GM23338 (cell line): ENCODE results near the gene PDCD4. TPM values are rescaled to one million over a fixed set of nuclear protein-coding genes. Genes with fewer than 3 reads are reported as not detected.

Experiments
- ATAC-seq: fragments of 200-7000 bp; cut with Tn5 transposase; 3 replicates; pipeline ENCODE4 v1.9.1; 2020
- DNase-seq: peaks from one replicate; pipeline ENCODE4 v3.0.0-alpha.2; 2015; ENCODE audit warnings: low spot score
- H2AFZ ChIP-seq: fragments of 200-600 bp; sonication (generic); 2 replicates; pipeline ENCODE4 v1.8.0; 2016; ENCODE audit warnings: antibody characterized with exemption, mild to moderate bottlenecking, moderate library complexity
- H3F3A ChIP-seq: fragments of 200-600 bp; sonication (generic); replicated peaks from 2 replicates; pipeline ENCODE4 v1.8.0; 2017; ENCODE audit warnings: antibody characterized with exemption, mixed run types, low read depth
- H3K27ac ChIP-seq: fragments of 200-600 bp; sonication (generic); 2 replicates; pipeline ENCODE4 v1.6.1; 2016; ENCODE audit warnings: low read depth
- H3K27me3 ChIP-seq: fragments of 200-600 bp; sonication (generic); 2 replicates; pipeline ENCODE4 v1.8.0; 2016; ENCODE audit warnings: mild to moderate bottlenecking, mixed run types, moderate library complexity; ENCODE audit not compliant: insufficient read depth
- H3K36me3 ChIP-seq: fragments of 200-600 bp; sonication (generic); 2 replicates; pipeline ENCODE4 v1.8.0; 2016; ENCODE audit warnings: mild to moderate bottlenecking; ENCODE audit not compliant: insufficient read depth
- H3K4me1 ChIP-seq: fragments of 200-600 bp; sonication (generic); 2 replicates; pipeline ENCODE4 v1.8.0; 2016; ENCODE audit warnings: mild to moderate bottlenecking, moderate library complexity; ENCODE audit not compliant: insufficient read depth
- H3K4me2 ChIP-seq: fragments of 200-600 bp; sonication (generic); 2 replicates; pipeline ENCODE4 v1.7.1; 2017; ENCODE audit warnings: mixed run types
- H3K4me3 ChIP-seq: fragments of 200-600 bp; sonication (generic); 2 replicates; pipeline ENCODE4 v1.6.1; 2016; ENCODE audit warnings: mixed run types
- H3K79me2 ChIP-seq: fragments of 200-600 bp; sonication (generic); replicated peaks from 2 replicates; pipeline ENCODE4 v1.8.0; 2017; ENCODE audit warnings: mild to moderate bottlenecking; ENCODE audit not compliant: insufficient read depth
- H3K9me2 ChIP-seq: fragments of 200-600 bp; sonication (generic); 2 replicates; pipeline ENCODE4 v1.8.0; 2017; ENCODE audit not compliant: insufficient read depth
- H4K20me1 ChIP-seq: fragments of 200-600 bp; sonication (generic); replicated peaks from 2 replicates; pipeline ENCODE4 v1.8.0; 2017; ENCODE audit warnings: mild to moderate bottlenecking; ENCODE audit not compliant: insufficient read depth
- H3K27ac Mint-ChIP-seq: 2 replicates; pipeline ENCODE4 v1.8.0; 2020; ENCODE audit warnings: inconsistent platforms, mild to moderate bottlenecking, moderate library complexity, mixed read lengths
- H3K27me3 Mint-ChIP-seq: 3 replicates; pipeline ENCODE4 v1.8.0; 2022; ENCODE audit warnings: low read depth, mild to moderate bottlenecking, moderate library complexity, mixed read lengths, inconsistent platforms; ENCODE audit not compliant: insufficient read depth, poor library complexity
- H3K36me3 Mint-ChIP-seq: 3 replicates; pipeline ENCODE4 v1.8.0; 2021; ENCODE audit warnings: low read depth, mild to moderate bottlenecking, inconsistent platforms, moderate library complexity, mixed read lengths
- H3K4me1 Mint-ChIP-seq: 3 replicates; pipeline ENCODE4 v1.8.0; 2020; ENCODE audit warnings: mild to moderate bottlenecking, inconsistent platforms, mixed read lengths
- H3K4me3 Mint-ChIP-seq: 3 replicates; pipeline ENCODE4 v1.8.0; 2021; ENCODE audit warnings: moderate library complexity, mild to moderate bottlenecking, inconsistent platforms, mixed read lengths
- H3K9me3 Mint-ChIP-seq: 3 replicates; pipeline ENCODE4 v1.8.0; 2020; ENCODE audit warnings: moderate library complexity, mild to moderate bottlenecking, inconsistent platforms, mixed read lengths
- CREB1 ChIP-seq: fragments of 250-450 bp; sonication (Bioruptor Pico); IDR thresholded peaks from 2 replicates; pipeline ENCODE4 v1.5.0; 2020; ENCODE audit warnings: low read depth, mild to moderate bottlenecking, moderate library complexity
- CTCF ChIP-seq, 2 experiments: fragments of 200-600 bp in 1 of 2; sonication (generic) in 1 of 2; conservative IDR thresholded peaks; 2 replicates each; pipeline versions ENCODE4 v1.5.1 to v1.6.1; 2016 to 2017; ENCODE audit warnings: antibody characterized with exemption in 2 of 2, low read depth in 2 of 2, mild to moderate bottlenecking in 2 of 2, moderate library complexity in 1 of 2
- EZH2phosphoT487 ChIP-seq: fragments of 200-600 bp; sonication (generic); IDR thresholded peaks from one replicate; pipeline ENCODE4 v1.8.1; 2018; ENCODE audit warnings: antibody characterized with exemption; ENCODE audit not compliant: unreplicated experiment
- JUNB ChIP-seq: IDR thresholded peaks from one replicate; pipeline ENCODE4 v1.6.1; 2016; ENCODE audit warnings: antibody characterized with exemption; ENCODE audit not compliant: unreplicated experiment
- NANOG ChIP-seq: IDR thresholded peaks from 2 replicates; pipeline ENCODE4 v1.6.1; 2016; ENCODE audit warnings: antibody characterized with exemption, borderline replicate concordance
- POLR2AphosphoS5 ChIP-seq: IDR thresholded peaks from 2 replicates; pipeline ENCODE4 v1.6.1; 2016; ENCODE audit warnings: antibody characterized with exemption, low read depth
- REST ChIP-seq: IDR thresholded peaks from one replicate; pipeline ENCODE4 v1.6.1; 2018; ENCODE audit warnings: antibody characterized with exemption; ENCODE audit not compliant: unreplicated experiment
- ZNF114 ChIP-seq: fragments of 250-450 bp; sonication (Bioruptor Pico); IDR thresholded peaks from 2 replicates; pipeline ENCODE4 v1.5.0; 2020; ENCODE audit warnings: mild to moderate bottlenecking, moderate library complexity
- ZNF331 ChIP-seq: fragments of 250-450 bp; sonication (Bioruptor Pico); IDR thresholded peaks from 2 replicates; pipeline ENCODE4 v1.5.0; 2020; ENCODE audit warnings: low read depth, mild to moderate bottlenecking, moderate library complexity
- ZNF462 ChIP-seq: fragments of 250-450 bp; sonication (Bioruptor Pico); IDR thresholded peaks from 2 replicates; pipeline ENCODE4 v1.5.0; 2020; ENCODE audit warnings: mild to moderate bottlenecking, moderate library complexity
- polyA plus RNA-seq: library from polyadenylated mRNA; unstranded; fragments of >200 nt; fragmentation: Nextera tagmentation; extraction: Ambion mirVana; gene quantifications from 2 replicates; pipeline ENCODE4 v1.2.1, GENCODE V29; 2016
- total RNA-seq: library from RNA; depleted of rRNA; stranded (reverse); fragments of >200 nt; shearing (Covaris generic); gene quantifications from 2 replicates; pipeline ENCODE4 v1.2.3, GENCODE V29; 2014

The PDCD4 gene
- total and polyA plus RNA-seq, 2 experiments from 2014 or later = 10.1 to 18.0 TPM

DNA sequence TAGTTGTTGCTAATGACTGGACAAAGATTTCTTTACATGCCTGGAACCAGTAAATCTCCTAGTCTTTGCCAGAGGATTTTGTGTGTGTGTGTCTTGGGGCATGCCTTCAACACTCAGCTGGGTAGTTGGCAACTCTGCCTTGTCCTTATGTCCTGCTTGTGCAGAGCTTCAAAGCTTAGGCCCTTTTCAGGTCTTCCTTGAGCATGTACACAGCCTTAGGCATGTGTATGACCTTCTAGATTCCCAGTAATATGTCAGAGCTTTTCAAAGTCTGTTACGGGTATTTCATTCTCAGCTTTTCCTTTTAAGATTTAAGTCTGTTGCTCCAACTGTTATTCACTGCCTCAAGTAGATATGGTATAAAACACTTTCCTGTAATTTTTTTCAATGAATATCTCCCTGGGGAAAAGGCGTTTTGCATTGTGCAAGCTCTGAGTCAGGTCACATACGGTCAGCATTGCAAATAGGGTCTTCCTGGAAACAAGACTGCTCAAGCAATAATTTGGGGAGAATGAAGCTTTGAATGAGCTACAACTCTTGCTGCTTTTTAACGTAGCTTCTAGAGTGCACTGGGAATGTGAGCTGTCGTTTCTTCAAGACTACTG, 73.2 kb downstream of the PDCD4 start:
- Histone ChIP-seq H3K4me3 (no peak overlapping the region), H3F3A (no peaks in the 10 kb centered on the region), H3K9me2 (no peaks in the 10 kb centered on the region), H3K4me1 (peaks cover 20% of the 10 kb centered on the region), H3K36me3 (no peaks in the 10 kb centered on the region), H2AFZ (no peak overlapping the region), H3K27ac (no peak overlapping the region), H4K20me1 (peaks cover 8% of the 10 kb centered on the region), H3K27me3 (no peaks in the 10 kb centered on the region), H3K4me2 (no peak overlapping the region), H3K79me2 (peaks cover 80% of the 10 kb centered on the region)
- ATAC-seq (no peak), DNase-seq (no peak)
- Mint-ChIP-seq H3K27ac (no peak overlapping the region), H3K9me3 (no peaks in the 10 kb centered on the region), H3K4me1 (peaks cover 29% of the 10 kb centered on the region), H3K4me3 (no peak overlapping the region), H3K27me3 (peaks cover 2% of the 10 kb centered on the region), H3K36me3 (peaks cover 4% of the 10 kb centered on the region; the same call in 2 of the 3 replicates)
- TF ChIP-seq REST = no peak
- no peak for TF ChIP-seq ZNF114 (CRISPR knock-in tag)
- no peak for TF ChIP-seq EZH2phosphoT487
- TF ChIP-seq CTCF (conservative IDR thresholded peaks at IDR 0.05; ENCODE audit: low read depth in 2 of 2) = no peak

DNA sequence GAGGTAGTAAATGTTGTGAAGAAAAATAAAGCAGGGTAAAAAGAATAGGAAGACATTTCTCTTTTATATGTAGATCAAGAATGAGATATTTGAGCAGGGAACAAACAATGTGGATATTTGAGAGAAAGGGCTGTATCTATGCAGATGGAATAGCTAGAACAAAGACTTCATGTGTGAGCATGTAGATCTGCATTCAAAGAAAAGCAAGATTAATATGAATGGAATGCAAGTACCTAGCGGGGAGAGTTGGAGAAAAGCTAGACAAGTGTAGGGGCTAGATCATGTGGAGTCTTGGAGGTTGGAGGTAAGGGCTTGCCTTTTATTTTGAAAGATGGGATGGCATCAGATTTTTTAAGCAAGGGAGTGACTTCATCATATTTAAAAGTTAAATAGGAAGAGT, 74.8 kb downstream of the PDCD4 start:
- Mint-ChIP-seq H3K4me3 (no peak overlapping the region), H3K27ac (peak overlapping the region; percentile 63), H3K4me1 (peaks cover 28% of the 10 kb centered on the region), H3K36me3 (no peaks in the 10 kb centered on the region; the same call in 2 of the 3 replicates), H3K9me3 (no peaks in the 10 kb centered on the region), H3K27me3 (peaks cover 2% of the 10 kb centered on the region)
- Histone ChIP-seq H3K9me2 (no peaks in the 10 kb centered on the region), H3K4me2 (no peak overlapping the region), H3K4me3 (no peak overlapping the region), H4K20me1 (peaks cover 8% of the 10 kb centered on the region), H3K36me3 (no peaks in the 10 kb centered on the region), H3F3A (no peaks in the 10 kb centered on the region), H3K79me2 (peaks cover 64% of the 10 kb centered on the region), H3K27me3 (no peaks in the 10 kb centered on the region), H3K4me1 (peaks cover 20% of the 10 kb centered on the region), H3K27ac (no peak overlapping the region), H2AFZ (no peak overlapping the region)
- TF ChIP-seq NANOG (no peak), ZNF462 (CRISPR knock-in tag) (no peak), EZH2phosphoT487 (no peak), CREB1 (CRISPR knock-in tag) (no peak), POLR2AphosphoS5 (no peak), ZNF331 (CRISPR knock-in tag) (no peak), JUNB (no peak)
- DNase-seq = no peak
- ATAC-seq = no peak
